Prostate gland (tissue), 2 donors: ENCODE results near the gene IDS.

Source experiments
- CTCF ChIP-seq, 4 experiments: fragments of 200-600 bp in 2 of 4; fragments of 450-650 bp in 2 of 4; sonication (generic) in 2 of 4; IDR thresholded peaks; 1 replicate in 3 of 4; 2 replicates in 1 of 4; pipeline ENCODE4 v1.5.1; 2016 to 2019; ENCODE audit warnings: antibody characterized with exemption in 4 of 4, mild to moderate bottlenecking in 2 of 4, moderate library complexity in 2 of 4
- POLR2A ChIP-seq: fragments of 450-650 bp; IDR thresholded peaks from one replicate; pipeline ENCODE4 v1.6.1; 2016; ENCODE audit warnings: antibody characterized with exemption, mild to moderate bottlenecking
- POLR2AphosphoS5 ChIP-seq: sonication (generic); formaldehyde crosslinking; IDR thresholded peaks from one replicate; pipeline ENCODE4 v1.6.1; 2017; ENCODE audit warnings: antibody characterized with exemption

DNA sequence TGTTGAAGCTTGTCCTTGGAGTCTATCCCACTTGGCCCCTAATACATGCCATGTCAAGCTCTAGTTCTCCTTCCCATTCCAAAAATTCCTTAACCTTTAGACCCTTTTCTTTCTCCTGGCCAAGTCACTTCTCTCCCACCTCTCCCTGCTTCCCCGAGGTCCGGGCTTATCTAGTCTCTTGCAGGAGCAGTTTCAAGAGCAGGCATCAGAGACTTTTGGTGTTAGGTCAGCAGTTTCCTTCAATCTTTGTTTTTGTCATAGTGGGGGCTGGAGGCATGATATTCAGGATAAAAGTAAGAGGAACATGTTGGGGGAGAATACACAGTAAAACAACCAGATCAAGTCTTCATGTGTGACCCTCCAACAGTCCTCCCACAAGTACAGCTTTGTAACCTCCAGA, 11.5 kb upstream of the IDS start:
- TF ChIP-seq POLR2AphosphoS5 = no peak
- TF ChIP-seq CTCF (IDR thresholded peaks at IDR 0.05) = no peak
- no peak for TF ChIP-seq POLR2A
